Frontal cortex (tissue), 4 donors: ENCODE results near the gene PPDPF. TPM values are rescaled to one million over a fixed set of nuclear protein-coding genes. Genes with fewer than 3 reads are reported as not detected.
"Not testable (repeated sequence)": the region's sequence is repeated elsewhere in the genome, so short reads cannot be mapped to it uniquely, and the experiment has no call there.

Experiments
- DNase-seq, 2 donors: peaks; one replicate each; pipeline ENCODE4 v3.0.0; 2012; ENCODE audit warnings: low spot score in 2 of 2
- FAIRE-seq: peaks from 2 replicates; lab custom pipeline; 2012; peaks lifted over from hg19 to GRCh38; lab: Jason Lieb, UNC
- total RNA-seq: library from RNA; depleted of rRNA; stranded (reverse); fragments of >200 nt; gene quantifications from one replicate; pipeline ENCODE4 v1.2.3, GENCODE V29; 2014
- donor health status: control.
- donor health status: control.
- donor health status: control.

PPDPF gene
- total RNA-seq = 17.1 TPM

- no peak for FAIRE-seq
- peak; percentile 100 for DNase-seq
Observed at GRCh38 chr20:63520504-63520933, at the start of gene PPDPF. PPDPF (plus strand) TSS chr20:63520765; CDS start chr20:63521309, 544 bp downstream.

GRCh38 chr20:63471002-63471716, 49.4 kb upstream of the PPDPF start:
- no peak for FAIRE-seq
- no peak for DNase-seq

GRCh38 chr20:63471717-63471980, 48.9 kb upstream of the PPDPF start:
- FAIRE-seq (no peak), DNase-seq (no peak)

DNA sequence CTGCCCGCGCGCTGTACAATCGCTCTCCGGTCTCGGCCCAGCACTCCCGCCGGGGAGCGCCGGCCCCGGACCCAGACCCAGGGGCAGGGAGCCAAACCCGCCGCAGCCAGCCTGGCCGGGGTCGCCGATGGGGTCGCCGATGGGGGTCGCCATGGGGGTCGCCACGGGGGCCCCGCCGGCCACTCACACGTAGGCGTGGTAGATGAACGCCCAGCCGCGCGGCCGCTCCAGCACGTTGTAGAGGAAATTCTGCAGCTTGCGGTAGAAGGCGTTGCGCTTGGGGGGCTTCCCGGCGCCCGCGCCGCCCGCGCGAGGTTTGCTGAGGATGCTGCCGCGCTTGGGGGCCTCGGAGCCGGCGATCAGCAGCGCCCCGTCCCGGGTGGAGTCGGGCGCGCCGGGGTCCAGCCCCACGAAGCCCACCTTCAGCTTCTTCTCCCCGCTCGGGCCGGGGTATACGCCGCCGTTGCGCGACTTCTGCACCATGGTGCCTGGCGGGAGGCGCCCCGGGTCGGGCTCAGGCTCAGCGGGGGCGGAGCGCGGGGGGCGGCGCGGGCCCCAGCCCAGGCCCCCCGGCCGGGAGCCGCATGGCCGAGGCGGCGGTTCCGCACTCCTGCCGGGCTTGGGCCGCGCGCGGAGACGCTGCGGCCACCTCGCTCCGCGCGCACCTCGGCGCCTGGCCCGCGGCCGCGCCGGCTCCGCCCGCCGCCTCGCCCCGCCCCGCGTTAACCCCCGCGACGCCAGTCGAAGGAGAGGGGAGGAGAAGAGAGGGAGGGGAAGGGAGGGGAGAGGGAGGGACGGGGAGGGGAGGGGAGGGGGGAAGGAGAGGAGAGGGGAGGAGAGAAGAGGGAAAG, 48.4 kb upstream of the PPDPF start, which contains the start of gene KCNQ2:
KCNQ2 (minus strand) TSS at position 675 of the 851 bp plus-strand sequence; CDS start at position 483, 192 bp downstream.
- DNase-seq (peak in 1 of 2 donors; percentile 58), FAIRE-seq (no peak)

GRCh38 chr20:63472862-63473390, 47.6 kb upstream of the PPDPF start:
- DNase-seq = no peak
- FAIRE-seq = no peak

- DNase-seq (no peak), FAIRE-seq (no peak)
Observed at GRCh38 chr20:63473555-63474449, 46.8 kb upstream of the PPDPF start.

DNA sequence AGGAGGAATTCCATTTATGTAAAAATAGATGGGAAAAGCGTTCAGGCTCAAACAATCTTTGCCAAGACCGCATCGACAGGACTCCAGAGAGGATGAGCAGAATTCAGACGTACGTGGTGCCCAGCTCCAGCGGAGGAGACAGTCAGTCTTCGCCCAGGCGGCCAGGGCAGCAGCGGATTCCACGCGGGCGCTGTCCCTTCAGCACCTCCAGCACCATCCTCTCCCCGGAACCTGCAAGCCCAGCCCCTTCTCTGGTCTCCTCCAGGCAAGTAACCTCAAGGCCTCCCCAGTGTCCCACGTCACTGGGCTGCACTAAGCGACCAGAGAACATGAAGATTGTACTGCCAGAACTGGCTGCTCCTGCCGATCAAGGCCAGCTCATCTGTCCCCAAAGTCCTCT, 45.4 kb upstream of the PPDPF start:
- no peak for DNase-seq
- no peak for FAIRE-seq

DNA sequence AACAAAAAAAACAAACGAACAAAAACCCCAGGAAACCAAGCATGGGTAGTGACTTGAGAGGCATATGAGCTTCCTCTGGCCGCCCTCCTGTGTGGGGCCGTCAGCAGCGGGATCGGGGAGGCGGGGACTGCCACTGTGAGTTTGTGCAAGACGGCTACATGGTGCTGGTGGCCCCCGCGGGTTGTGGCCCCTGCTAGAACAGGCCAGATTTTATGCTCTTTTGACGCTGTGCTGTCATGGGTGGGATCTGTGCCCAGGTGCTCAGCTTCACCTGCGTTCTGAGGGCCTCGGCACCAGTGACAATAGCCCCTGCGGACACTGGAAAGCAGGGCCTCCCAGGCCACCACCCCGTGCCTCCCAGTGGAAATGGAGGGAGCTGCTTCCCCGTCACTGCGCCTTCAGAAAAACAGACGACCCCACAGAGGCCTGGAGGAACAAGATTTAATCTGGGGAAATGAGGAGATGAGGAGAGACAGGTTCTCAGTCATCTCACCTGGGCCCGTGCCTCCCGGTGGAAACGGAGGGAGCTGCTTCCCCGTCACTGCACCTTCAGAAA, 43.4 kb upstream of the PPDPF start:
- no peak for FAIRE-seq

GRCh38 chr20:63477944-63478343, 42.6 kb upstream of the PPDPF start:
- DNase-seq = no peak
- no peak for FAIRE-seq

More for the DNA sequence above, 43.4 kb upstream of the PPDPF start:
- no peak for DNase-seq

GRCh38 chr20:63478346-63479302, 41.9 kb upstream of the PPDPF start:
- DNase-seq (no peak), FAIRE-seq (no peak)

GRCh38 chr20:63479695-63480419, 40.7 kb upstream of the PPDPF start:
- not testable (repeated sequence) for DNase-seq, FAIRE-seq

- no peak for FAIRE-seq
- DNase-seq = no peak
Observed at GRCh38 chr20:63481503-63481902, 39.1 kb upstream of the PPDPF start.

- FAIRE-seq = no peak
- DNase-seq = no peak
Observed at GRCh38 chr20:63482021-63482587, 38.5 kb upstream of the PPDPF start.

DNA sequence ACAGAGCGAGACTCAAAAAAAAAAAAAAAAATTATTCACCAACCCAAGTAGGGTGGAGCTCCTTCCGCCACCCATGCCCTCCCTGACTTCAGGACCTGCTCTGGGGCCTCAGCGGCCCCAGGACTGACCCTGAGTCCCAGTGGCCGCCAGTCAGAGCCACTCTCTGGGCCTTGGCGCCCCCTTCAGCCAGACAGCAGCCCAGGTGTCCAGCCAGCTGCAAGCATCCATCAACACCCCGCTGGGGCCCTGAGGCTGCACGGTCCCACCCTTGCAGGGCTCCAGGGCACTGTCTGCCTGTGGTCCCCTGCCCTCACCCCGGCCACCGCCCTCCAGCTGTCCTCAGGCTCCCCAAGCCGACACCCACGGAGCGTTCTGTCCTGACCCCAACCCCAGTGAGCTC, 36.7 kb upstream of the PPDPF start:
- no peak for FAIRE-seq
- no peak for DNase-seq

GRCh38 chr20:63484236-63484635, 36.3 kb upstream of the PPDPF start:
- FAIRE-seq (no peak), DNase-seq (no peak)

DNA sequence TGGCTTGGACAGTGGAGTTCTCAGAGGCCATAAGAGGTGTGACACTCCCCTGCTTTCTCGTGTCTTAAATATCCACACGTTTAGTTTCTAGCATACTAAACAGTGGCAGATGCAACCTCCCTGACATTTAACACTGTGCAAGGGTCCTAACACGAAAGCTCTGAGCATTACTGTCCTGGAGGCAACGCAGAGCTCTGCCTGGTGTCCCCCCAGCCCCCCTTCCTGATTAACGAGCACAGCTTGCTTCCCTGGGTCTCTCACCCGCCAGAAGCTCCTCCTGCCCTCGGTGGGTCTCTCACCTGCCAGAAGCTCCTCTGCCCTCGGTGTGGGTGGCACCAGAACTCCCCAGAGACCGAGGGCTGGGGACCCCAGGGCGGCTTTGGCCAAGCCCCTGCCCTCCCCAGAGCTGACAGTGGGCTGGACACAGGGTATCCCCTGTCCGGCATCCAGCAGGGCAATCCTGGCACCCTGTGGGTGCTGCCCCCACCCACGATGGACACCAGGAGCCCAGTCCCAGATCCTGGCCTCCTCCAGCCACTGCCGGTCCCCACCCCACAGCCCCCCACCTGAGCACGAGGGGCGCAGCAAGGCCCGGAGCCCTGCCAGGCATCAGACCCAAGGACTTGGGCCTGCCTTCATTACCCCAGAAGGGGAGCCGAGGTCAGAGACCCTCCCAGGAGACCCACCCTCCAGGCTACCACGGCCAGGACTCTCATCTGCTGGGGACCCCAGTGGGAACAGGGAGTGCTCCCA, 35.7 kb upstream of the PPDPF start:
- no peak for FAIRE-seq
- DNase-seq = no peak

GRCh38 chr20:63486300-63486855, 34.2 kb upstream of the PPDPF start:
- DNase-seq (no peak), FAIRE-seq (no peak)
